GM18873 (cell line): ENCODE results near the gene CCDC137.

Source experiments
- ATAC-seq: cut with Tn5 transposase; IDR thresholded peaks from one replicate; pipeline ENCODE4 v1.9.1; 2021; ENCODE audit warnings: mild to moderate bottlenecking, moderate library complexity, moderate number of reproducible peaks; ENCODE audit not compliant: unreplicated experiment, low FRiP score

CCDC137 gene

DNA sequence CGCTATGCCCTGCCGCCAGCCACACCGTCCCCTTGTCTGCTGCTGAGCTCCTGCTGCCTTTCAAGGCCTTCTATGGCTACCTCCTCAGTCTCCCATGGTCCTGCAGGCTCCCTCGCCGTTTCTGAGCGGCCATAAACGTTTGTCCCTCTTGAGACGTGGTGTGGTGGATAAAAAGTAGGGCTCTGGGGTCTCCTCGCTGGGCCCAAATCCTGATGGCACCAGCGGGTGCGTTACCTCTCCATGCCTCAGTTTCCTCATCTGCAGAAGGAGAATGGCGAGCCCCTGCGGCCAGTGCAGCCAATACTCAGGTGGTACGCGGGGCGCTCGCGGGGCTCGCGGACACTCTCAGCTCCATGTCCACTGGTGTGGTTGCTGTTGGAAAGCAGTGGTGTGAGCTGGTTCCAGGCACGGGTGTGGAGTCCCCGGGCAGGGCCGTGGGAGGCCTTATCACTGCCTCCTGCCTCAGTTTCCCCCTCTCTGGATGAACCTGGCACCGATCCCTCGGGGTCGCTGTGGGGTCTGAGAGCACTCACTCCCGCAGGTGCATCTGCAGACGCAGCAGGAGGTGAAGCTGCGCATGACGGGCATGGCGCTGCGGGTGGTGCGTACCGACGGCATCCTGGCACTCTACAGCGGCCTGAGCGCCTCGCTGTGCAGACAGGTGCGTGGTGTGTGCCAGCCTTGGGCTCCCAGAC, 48.0 kb downstream of the CCDC137 start:
- no peak for ATAC-seq

GRCh38 chr17:81715107-81715871, 48.8 kb downstream of the CCDC137 start:
- ATAC-seq: no peak

- no peak for ATAC-seq
Measured at GRCh38 chr17:81715872-81716673, 49.5 kb downstream of the CCDC137 start.

- no peak for ATAC-seq
Measured at GRCh38 chr17:81716674-81716996, 50.1 kb downstream of the CCDC137 start.

GRCh38 chr17:81717049-81717765, 50.7 kb downstream of the CCDC137 start:
- ATAC-seq: no peak

DNA sequence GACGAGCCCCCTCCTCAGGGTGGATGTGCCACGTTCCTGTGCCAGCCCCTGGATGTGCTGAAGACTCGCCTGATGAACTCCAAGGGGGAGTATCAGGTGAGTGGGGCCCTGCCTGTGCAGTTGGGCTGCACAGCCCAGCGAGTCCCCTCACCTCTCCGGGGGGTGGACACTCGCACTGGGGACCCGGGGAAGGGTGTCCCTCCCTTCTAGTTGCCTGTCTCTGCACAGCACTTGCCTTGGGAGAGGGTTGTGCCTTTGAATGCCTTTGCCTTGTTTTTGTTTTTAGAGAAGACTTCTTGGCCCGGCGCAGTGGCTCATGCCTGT, 51.2 kb downstream of the CCDC137 start:
- no peak for ATAC-seq

GRCh38 chr17:81719410-81720266, 53.1 kb downstream of the CCDC137 start:
- no peak for ATAC-seq

GRCh38 chr17:81720267-81721071, 53.9 kb downstream of the CCDC137 start:
- no peak for ATAC-seq

DNA sequence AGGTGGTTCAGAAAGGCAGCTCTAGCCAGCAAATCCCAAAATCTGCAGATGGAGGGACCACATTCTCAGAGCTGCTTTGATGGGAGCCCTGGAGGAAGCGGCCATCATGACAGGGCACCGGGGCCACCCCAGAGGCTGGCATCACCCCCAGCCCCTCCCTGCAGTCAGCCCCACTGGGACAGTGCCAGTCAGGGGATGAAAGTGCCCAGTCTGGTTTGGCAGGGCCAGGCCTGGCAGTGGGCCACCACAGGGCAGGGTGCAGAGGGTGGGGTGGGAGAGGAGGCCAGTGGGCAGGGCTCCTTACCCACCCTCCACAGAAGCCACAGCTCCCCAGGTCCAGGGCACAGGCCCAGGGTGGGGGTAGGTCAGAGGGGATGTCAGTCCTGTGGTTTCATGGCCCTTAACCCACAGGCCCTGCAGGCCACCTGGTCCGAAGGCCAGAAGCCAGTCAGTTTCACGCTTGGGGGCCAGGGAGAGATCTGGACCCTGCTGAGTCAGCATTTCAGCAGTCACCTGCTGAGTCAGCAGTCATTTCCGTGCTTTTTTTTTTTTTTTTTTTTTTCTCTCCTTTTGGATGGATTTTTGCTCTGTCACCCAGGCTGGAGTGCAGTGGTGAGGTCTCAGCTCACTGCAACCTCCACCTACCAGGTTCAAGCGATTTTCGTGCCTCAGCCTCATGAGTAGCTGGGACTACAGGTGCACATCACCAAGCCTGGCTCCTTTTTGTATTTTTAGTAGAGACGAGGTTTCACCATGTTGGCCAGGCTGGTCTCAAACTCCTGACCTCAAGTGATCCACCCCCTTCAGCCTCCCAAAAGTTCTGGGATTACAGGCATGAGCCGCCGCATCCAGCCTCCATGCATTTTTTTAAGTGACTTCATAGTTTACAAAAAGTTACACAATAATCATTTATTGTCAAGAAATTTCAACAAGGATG, 55.9 kb downstream of the CCDC137 start:
- ATAC-seq: no peak
